Activated CD8-positive, alpha-beta memory T cell treated with anti-CD3 and anti-CD28 coated beads for 1 hour (primary cell): ENCODE measurements around the gene DIP2C.
"Not testable (repeated sequence)": the region's sequence is repeated elsewhere in the genome, so short reads cannot be mapped to it uniquely, and the experiment has no call there.

Source experiments
- DNase-seq, 2 donors: peaks; one replicate each; pipeline ENCODE4 v3.0.0-alpha.2; 2020; ENCODE audit warnings: low read depth in 1 of 2; ENCODE audit errors: extremely low read depth in 1 of 2

Gene DIP2C

GRCh38 chr10:689452-690371 is at the start of gene DIP2C:
TSS of gene DIP2C (minus strand) at chr10:689668. CDS start at chr10:689578, 90 bp downstream.
- no peak for DNase-seq

- no peak for DNase-seq
Measured at GRCh38 chr10:734481-734880, 45.0 kb upstream of the DIP2C start.

- no peak for DNase-seq
Measured at GRCh38 chr10:733086-733485, 43.6 kb upstream of the DIP2C start.

GRCh38 chr10:729213-729612 is 39.7 kb upstream of the DIP2C start:
- DNase-seq, result no peak

GRCh38 chr10:728603-729002 is 39.1 kb upstream of the DIP2C start:
- DNase-seq, result no peak

- no peak for DNase-seq
Measured at GRCh38 chr10:727162-727790, 37.8 kb upstream of the DIP2C start.

- no peak for DNase-seq
Measured at GRCh38 chr10:725786-726185, 36.3 kb upstream of the DIP2C start.

GRCh38 chr10:725302-725701 is 35.8 kb upstream of the DIP2C start:
- no peak for DNase-seq

- no peak for DNase-seq
Measured at GRCh38 chr10:723973-724372, 34.5 kb upstream of the DIP2C start.

GRCh38 chr10:722281-723060 is 33.0 kb upstream of the DIP2C start:
- DNase-seq, result no peak

- DNase-seq, result no peak
Measured at GRCh38 chr10:718143-718700, 28.8 kb upstream of the DIP2C start.

GRCh38 chr10:717458-717857 is 28.0 kb upstream of the DIP2C start:
- no peak for DNase-seq

- DNase-seq, result no peak
Measured at GRCh38 chr10:716821-717220, 27.4 kb upstream of the DIP2C start.

- DNase-seq, result no peak
Measured at GRCh38 chr10:714214-714613, 24.7 kb upstream of the DIP2C start.

GRCh38 chr10:712575-712974 is 23.1 kb upstream of the DIP2C start:
- no peak for DNase-seq

GRCh38 chr10:712089-712488 is 22.6 kb upstream of the DIP2C start:
- DNase-seq, result no peak

GRCh38 chr10:707861-708260 is 18.4 kb upstream of the DIP2C start:
- no peak for DNase-seq

- no peak for DNase-seq
Measured at GRCh38 chr10:707456-707855, 18.0 kb upstream of the DIP2C start.

- DNase-seq, result no peak
Measured at GRCh38 chr10:703118-703517, 13.7 kb upstream of the DIP2C start.

GRCh38 chr10:700183-700582 is 10.7 kb upstream of the DIP2C start:
- DNase-seq, result not testable (repeated sequence)
